ENCODE results near the gene ST6GALNAC4. TPM values are rescaled to one million over a fixed set of nuclear protein-coding genes. Genes with fewer than 3 reads are reported as not detected.

ST6GALNAC4 gene
- total and polyA plus RNA-seq, 2 experiments from 2014 or later: 48.8 to 119 TPM

DNA sequence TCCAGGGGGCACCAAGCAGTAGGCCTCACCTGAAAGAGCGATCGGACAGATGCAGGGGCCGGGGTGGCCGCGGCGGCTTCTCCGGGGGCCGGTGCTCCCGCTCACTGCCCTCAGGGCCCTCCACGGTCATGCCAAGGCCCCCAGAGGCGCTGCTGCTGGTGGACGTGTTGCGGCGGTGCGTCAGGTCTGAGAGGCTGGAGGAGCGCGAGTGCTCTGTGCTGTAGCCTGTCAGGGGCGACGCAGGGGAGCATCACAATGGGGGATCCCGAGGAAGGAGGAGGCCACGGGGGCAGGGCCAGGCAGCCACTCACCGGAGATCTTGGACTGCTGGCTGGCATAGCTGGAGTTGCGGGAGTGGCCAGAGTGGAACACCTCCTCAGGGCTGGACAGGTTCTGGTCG is 28.5 kb upstream of the ST6GALNAC4 start:
- Histone ChIP-seq H3K36me3 (peaks cover 13% of the 10 kb centered on the region), H3K4me1 (ENCODE audit: low read depth) (no peaks in the 10 kb centered on the region), H3K27me3 (no peaks in the 10 kb centered on the region), H3K9me3 (ENCODE audit: low read depth) (no peaks in the 10 kb centered on the region), H3K4me3 (no peak overlapping the region), H3K27ac (no peak overlapping the region)
- no peak for DNase-seq (ENCODE audit: low read depth in 1 of 2, low spot score in 1 of 2)
- TF ChIP-seq, protein P1, sequence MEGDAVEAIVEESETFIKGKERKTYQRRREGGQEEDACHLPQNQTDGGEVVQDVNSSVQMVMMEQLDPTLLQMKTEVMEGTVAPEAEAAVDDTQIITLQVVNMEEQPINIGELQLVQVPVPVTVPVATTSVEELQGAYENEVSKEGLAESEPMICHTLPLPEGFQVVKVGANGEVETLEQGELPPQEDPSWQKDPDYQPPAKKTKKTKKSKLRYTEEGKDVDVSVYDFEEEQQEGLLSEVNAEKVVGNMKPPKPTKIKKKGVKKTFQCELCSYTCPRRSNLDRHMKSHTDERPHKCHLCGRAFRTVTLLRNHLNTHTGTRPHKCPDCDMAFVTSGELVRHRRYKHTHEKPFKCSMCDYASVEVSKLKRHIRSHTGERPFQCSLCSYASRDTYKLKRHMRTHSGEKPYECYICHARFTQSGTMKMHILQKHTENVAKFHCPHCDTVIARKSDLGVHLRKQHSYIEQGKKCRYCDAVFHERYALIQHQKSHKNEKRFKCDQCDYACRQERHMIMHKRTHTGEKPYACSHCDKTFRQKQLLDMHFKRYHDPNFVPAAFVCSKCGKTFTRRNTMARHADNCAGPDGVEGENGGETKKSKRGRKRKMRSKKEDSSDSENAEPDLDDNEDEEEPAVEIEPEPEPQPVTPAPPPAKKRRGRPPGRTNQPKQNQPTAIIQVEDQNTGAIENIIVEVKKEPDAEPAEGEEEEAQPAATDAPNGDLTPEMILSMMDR (IDR thresholded peaks at IDR 0.05; ENCODE audit: low read depth, low read length): no peak

DNA sequence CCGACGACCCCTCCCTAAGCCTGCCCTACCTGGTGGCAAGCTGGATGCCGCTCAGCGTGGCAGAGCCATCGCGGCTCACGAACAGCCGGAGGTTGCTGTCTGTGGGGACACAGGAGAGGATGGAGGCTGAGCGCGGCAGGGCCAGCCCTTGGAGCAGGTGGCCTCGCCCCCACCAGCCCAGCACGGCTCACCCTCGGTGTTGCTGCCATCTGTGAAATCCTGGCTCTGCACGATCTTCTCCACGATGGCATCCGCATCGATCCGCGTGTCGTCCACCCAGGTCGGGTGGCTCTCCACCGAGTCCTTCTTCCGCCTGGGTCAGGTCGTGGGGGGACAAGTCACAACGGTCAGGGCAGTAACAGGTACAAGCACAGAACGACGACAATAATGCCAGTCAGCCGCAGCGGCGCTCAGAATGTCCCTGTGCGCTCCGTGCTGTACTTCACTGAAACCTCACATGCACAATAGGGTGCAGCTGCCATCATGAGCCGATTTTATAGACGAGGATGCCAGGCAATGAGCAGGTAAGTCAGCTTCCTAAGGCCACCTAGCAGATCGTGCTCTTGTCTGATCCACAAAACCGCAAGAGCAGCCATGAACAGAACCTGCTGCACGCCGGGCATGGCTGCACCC is 27.9 kb upstream of the ST6GALNAC4 start:
- TF ChIP-seq, protein P1 (IDR thresholded peaks at IDR 0.05; ENCODE audit: low read depth, low read length): no peak
- Histone ChIP-seq H3K36me3 (peaks cover 13% of the 10 kb centered on the region), H3K4me3 (no peak overlapping the region), H3K4me1 (ENCODE audit: low read depth) (no peaks in the 10 kb centered on the region), H3K27me3 (no peaks in the 10 kb centered on the region), H3K9me3 (ENCODE audit: low read depth) (no peaks in the 10 kb centered on the region), H3K27ac (no peak overlapping the region)
- DNase-seq (ENCODE audit: low read depth in 1 of 2, low spot score in 1 of 2): no peak

DNA sequence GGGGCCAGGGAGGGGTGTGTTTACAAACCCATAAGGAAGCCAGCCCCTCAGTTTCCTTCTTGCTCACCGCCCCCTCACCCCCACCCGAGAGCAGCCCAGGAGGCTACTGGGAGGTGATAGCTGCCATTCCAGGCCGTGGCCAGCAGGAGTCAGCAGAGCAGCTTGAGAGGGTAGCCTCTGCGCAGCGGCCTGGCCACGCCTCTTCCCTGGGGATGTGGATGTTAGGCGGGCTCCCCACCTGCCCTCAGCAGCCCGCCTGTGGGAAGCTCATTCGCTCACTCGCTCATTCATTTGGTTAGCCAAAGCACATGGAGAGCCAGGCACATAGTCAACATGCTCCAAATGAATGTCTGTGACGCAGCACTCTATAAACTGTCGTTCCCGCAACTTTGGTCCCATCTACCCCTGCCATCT is 26.9 kb upstream of the ST6GALNAC4 start:
- H3K27me3 ChIP-seq: no peaks in the 10 kb centered on the region
- no peaks in the 10 kb centered on the region for H3K4me1 ChIP-seq (ENCODE audit: low read depth)
- peak; percentile 79 to 81 for DNase-seq (ENCODE audit: low read depth in 1 of 2, low spot score in 1 of 2)
- no peaks in the 10 kb centered on the region for H3K9me3 ChIP-seq (ENCODE audit: low read depth)
- no peak overlapping the region for H3K27ac ChIP-seq
- H3K4me3 ChIP-seq: no peak overlapping the region
- peaks cover 13% of the 10 kb centered on the region for H3K36me3 ChIP-seq
- TF ChIP-seq, protein P1 (IDR thresholded peaks at IDR 0.05; ENCODE audit: low read depth, low read length): peak; percentile 95

DNA sequence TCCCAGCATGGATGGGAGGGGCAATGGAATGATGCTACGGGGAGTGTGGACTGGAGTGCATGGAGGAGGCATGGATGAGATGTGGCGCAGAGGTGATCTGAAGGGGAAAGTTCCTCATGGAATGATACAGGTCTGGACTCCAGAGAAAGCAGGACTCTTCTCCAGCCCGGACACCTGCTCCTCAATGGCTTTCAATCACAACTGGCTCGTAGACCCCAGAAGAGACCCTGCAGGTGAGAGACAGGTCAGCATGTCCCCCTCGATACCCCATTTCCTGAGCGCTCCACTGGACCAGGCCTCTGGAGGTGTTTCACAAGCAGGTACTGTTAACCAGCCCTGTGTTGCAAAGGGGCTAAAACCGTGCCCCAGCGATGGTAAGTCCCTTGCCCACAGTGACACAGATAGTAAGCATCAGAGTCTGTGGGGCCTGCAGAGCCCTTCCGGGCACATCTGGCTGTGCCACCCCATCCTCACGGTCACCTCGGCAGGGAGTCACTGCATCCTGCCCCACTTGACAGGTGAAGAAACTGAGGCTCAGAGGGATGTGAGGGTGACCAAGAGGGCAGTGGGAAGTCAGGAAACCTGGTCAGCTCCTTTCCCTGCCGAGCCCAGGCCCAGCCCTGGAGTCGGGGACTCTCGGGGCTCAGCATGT is 26.3 kb upstream of the ST6GALNAC4 start:
- TF ChIP-seq, protein P1 (IDR thresholded peaks at IDR 0.05; ENCODE audit: low read depth, low read length): no peak
- no peaks in the 10 kb centered on the region for H3K9me3 ChIP-seq (ENCODE audit: low read depth)
- peaks cover 13% of the 10 kb centered on the region for H3K36me3 ChIP-seq
- no peaks in the 10 kb centered on the region for H3K27me3 ChIP-seq
- DNase-seq (ENCODE audit: low read depth in 1 of 2, low spot score in 1 of 2): no peak
- no peak overlapping the region for H3K27ac ChIP-seq
- no peak overlapping the region for H3K4me3 ChIP-seq
- peaks cover under 1% of the 10 kb centered on the region for H3K4me1 ChIP-seq (ENCODE audit: low read depth)

DNA sequence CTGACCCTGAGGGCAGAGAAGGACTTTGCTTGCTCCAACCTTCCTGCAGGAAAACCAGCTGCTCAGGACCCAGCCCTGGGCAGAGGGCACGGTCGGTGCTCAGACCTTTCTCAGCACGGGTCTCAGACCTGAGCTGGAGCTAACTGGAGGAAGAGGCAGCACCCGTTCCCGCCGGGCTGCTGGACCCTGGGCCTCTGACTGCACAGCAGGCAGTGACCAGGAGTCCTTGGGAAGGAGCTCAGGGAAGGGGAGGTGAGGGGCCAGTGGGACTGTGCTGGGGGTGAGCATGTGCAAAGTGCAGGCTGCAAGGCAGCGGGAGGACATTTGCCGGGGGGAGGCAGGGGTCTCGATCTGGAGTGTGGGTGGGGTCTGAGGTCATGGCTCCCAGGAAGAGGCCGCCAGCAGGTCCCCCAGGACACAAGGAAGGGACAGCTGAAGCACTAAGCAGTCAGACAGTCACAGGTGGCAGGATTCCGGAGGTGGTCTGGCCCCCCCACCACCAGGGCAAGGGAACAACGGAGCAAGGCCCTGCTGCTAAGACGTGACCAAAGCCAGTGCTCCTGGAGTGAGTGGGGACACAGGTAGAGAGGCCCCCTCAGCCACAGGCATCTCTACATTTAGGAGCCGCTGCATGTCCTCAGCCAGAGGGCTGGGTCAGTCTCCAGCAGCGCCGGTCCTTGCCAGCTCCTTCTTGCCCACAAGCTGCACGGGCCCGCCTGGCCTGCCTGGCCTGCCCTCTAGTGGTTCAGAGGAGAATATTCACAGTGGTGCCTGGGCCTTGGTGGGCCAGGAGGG is 25.6 kb upstream of the ST6GALNAC4 start:
- peaks cover 13% of the 10 kb centered on the region for H3K36me3 ChIP-seq
- no peaks in the 10 kb centered on the region for H3K27me3 ChIP-seq
- peak; percentile 71 to 81 for DNase-seq (ENCODE audit: low read depth in 1 of 2, low spot score in 1 of 2)
- H3K4me1 ChIP-seq (ENCODE audit: low read depth): peaks cover 4% of the 10 kb centered on the region
- no peak overlapping the region for H3K4me3 ChIP-seq
- TF ChIP-seq, protein P1 (IDR thresholded peaks at IDR 0.05; ENCODE audit: low read depth, low read length): peak; percentile 89
- no peaks in the 10 kb centered on the region for H3K9me3 ChIP-seq (ENCODE audit: low read depth)
- H3K27ac ChIP-seq: no peak overlapping the region

Data from cardiac muscle cell (in vitro differentiated cells and primary cell).